ENCODE measurements around the gene LAT.
"Not testable (repeated sequence)": the region's sequence is repeated elsewhere in the genome, so short reads cannot be mapped to it uniquely, and the experiment has no call there.

The LAT gene

GRCh38 chr16:28975158-28975599, 9.7 kb upstream of the LAT start:
- no peak for DNase-seq
- peaks cover 7% of the 10 kb centered on the region for H3K36me3 ChIP-seq (ENCODE audit: control insufficient read depth, insufficient read depth, low read length)
- H3K4me1 ChIP-seq (ENCODE audit: control insufficient read depth, insufficient read depth, low read length, poor library complexity, severe bottlenecking) = peaks cover 16% of the 10 kb centered on the region
- peak overlapping the region; percentile 71 for H3K27ac ChIP-seq (ENCODE audit: insufficient read depth, low read length, poor library complexity, severe bottlenecking)
- H3K9me3 ChIP-seq (ENCODE audit: control insufficient read depth, low read length) = no peaks in the 10 kb centered on the region
- H3K27me3 ChIP-seq (replicated peaks; ENCODE audit: control insufficient read depth, insufficient read depth, low read length, poor library complexity, severe bottlenecking) = no peaks in the 10 kb centered on the region
- H3K4me3 ChIP-seq (ENCODE audit: insufficient read depth, low read depth, low read length, poor library complexity, severe bottlenecking) = peak overlapping the region; percentile 85

- H3K36me3 ChIP-seq (ENCODE audit: control insufficient read depth, insufficient read depth, low read length) = peaks cover 26% of the 10 kb centered on the region
- H3K4me3 ChIP-seq (ENCODE audit: insufficient read depth, low read depth, low read length, poor library complexity, severe bottlenecking) = no peak overlapping the region
- no peak overlapping the region for H3K27ac ChIP-seq (ENCODE audit: insufficient read depth, low read length, poor library complexity, severe bottlenecking)
- no peak for DNase-seq
- H3K4me1 ChIP-seq (ENCODE audit: control insufficient read depth, insufficient read depth, low read length, poor library complexity, severe bottlenecking) = peaks cover 16% of the 10 kb centered on the region
- H3K27me3 ChIP-seq (replicated peaks; ENCODE audit: control insufficient read depth, insufficient read depth, low read length, poor library complexity, severe bottlenecking) = no peaks in the 10 kb centered on the region
- no peaks in the 10 kb centered on the region for H3K9me3 ChIP-seq (ENCODE audit: control insufficient read depth, low read length)
Observed at GRCh38 chr16:28977703-28978662, 6.9 kb upstream of the LAT start.

- DNase-seq; H3K27ac ChIP-seq (ENCODE audit: insufficient read depth, low read length, poor library complexity, severe bottlenecking); H3K4me3 ChIP-seq (ENCODE audit: insufficient read depth, low read depth, low read length, poor library complexity, severe bottlenecking); H3K9me3 ChIP-seq (ENCODE audit: control insufficient read depth, low read length); H3K27me3 ChIP-seq (replicated peaks; ENCODE audit: control insufficient read depth, insufficient read depth, low read length, poor library complexity, severe bottlenecking): not testable (repeated sequence)
- peaks cover 26% of the 10 kb centered on the region for H3K36me3 ChIP-seq (ENCODE audit: control insufficient read depth, insufficient read depth, low read length)
- peaks cover 22% of the 10 kb centered on the region for H3K4me1 ChIP-seq (ENCODE audit: control insufficient read depth, insufficient read depth, low read length, poor library complexity, severe bottlenecking)
Observed at GRCh38 chr16:28980330-28980729, 4.5 kb upstream of the LAT start.

GRCh38 chr16:28980929-28981328, 3.9 kb upstream of the LAT start:
- Histone ChIP-seq H3K36me3 (ENCODE audit: control insufficient read depth, insufficient read depth, low read length) (peaks cover 26% of the 10 kb centered on the region), H3K9me3 (ENCODE audit: control insufficient read depth, low read length) (no peaks in the 10 kb centered on the region), H3K4me3 (ENCODE audit: insufficient read depth, low read depth, low read length, poor library complexity, severe bottlenecking) (no peak overlapping the region), H3K27me3 (replicated peaks; ENCODE audit: control insufficient read depth, insufficient read depth, low read length, poor library complexity, severe bottlenecking) (no peaks in the 10 kb centered on the region), H3K4me1 (ENCODE audit: control insufficient read depth, insufficient read depth, low read length, poor library complexity, severe bottlenecking) (peaks cover 18% of the 10 kb centered on the region), H3K27ac (ENCODE audit: insufficient read depth, low read length, poor library complexity, severe bottlenecking) (no peak overlapping the region)
- no peak for DNase-seq

GRCh38 chr16:28981517-28981916, 3.3 kb upstream of the LAT start:
- peaks cover 22% of the 10 kb centered on the region for H3K4me1 ChIP-seq (ENCODE audit: control insufficient read depth, insufficient read depth, low read length, poor library complexity, severe bottlenecking)
- H3K27me3 ChIP-seq (replicated peaks; ENCODE audit: control insufficient read depth, insufficient read depth, low read length, poor library complexity, severe bottlenecking) = no peaks in the 10 kb centered on the region
- H3K4me3 ChIP-seq (ENCODE audit: insufficient read depth, low read depth, low read length, poor library complexity, severe bottlenecking) = no peak overlapping the region
- DNase-seq = no peak
- peaks cover 26% of the 10 kb centered on the region for H3K36me3 ChIP-seq (ENCODE audit: control insufficient read depth, insufficient read depth, low read length)
- no peak overlapping the region for H3K27ac ChIP-seq (ENCODE audit: insufficient read depth, low read length, poor library complexity, severe bottlenecking)
- no peaks in the 10 kb centered on the region for H3K9me3 ChIP-seq (ENCODE audit: control insufficient read depth, low read length)

DNA sequence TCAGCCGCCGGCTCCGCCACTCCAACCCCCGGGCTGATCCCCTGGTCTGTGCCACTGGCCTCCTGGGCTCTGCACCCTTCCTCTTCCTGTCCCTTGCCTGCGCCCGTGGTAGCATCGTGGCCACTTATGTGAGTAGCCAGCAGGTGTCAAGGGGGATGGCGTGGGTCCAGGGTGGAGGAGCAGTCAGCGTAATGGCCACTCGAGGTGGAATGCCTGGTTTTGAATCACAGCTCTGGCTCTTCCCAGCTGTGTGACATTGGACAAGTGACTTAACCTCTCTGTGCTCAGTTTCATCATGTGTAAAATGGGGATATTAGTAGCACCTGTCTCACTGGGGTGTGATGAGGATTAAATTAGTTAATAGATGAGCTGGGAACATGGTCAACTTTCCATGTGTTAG, 2.4 kb upstream of the LAT start:
- Histone ChIP-seq H3K27me3 (replicated peaks; ENCODE audit: control insufficient read depth, insufficient read depth, low read length, poor library complexity, severe bottlenecking) (no peaks in the 10 kb centered on the region), H3K4me3 (ENCODE audit: insufficient read depth, low read depth, low read length, poor library complexity, severe bottlenecking) (no peak overlapping the region), H3K36me3 (ENCODE audit: control insufficient read depth, insufficient read depth, low read length) (peaks cover 29% of the 10 kb centered on the region), H3K27ac (ENCODE audit: insufficient read depth, low read length, poor library complexity, severe bottlenecking) (no peak overlapping the region), H3K9me3 (ENCODE audit: control insufficient read depth, low read length) (no peaks in the 10 kb centered on the region), H3K4me1 (ENCODE audit: control insufficient read depth, insufficient read depth, low read length, poor library complexity, severe bottlenecking) (peaks cover 22% of the 10 kb centered on the region)
- no peak for DNase-seq

DNA sequence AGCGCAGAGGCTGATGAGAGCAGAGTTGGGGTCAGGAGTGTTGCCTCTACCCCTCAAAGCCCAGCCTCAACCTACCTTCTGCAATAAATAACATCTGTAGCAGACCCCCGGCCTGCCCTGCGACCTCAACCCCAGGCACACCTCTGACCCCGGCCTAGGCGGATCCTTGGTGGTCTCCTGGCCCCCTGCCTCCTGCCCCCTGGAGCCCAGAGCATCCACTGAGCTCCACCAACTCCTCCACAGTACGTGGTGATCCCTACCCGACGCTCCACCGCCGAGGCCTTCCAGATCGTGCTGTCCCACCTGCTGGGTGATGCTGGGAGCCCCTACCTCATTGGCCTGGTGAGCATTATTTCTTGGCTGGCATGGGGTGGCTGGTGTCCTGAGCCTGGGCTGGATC, 1.9 kb upstream of the LAT start:
- Histone ChIP-seq H3K4me1 (ENCODE audit: control insufficient read depth, insufficient read depth, low read length, poor library complexity, severe bottlenecking) (peaks cover 22% of the 10 kb centered on the region), H3K4me3 (ENCODE audit: insufficient read depth, low read depth, low read length, poor library complexity, severe bottlenecking) (no peak overlapping the region), H3K9me3 (ENCODE audit: control insufficient read depth, low read length) (no peaks in the 10 kb centered on the region), H3K27ac (ENCODE audit: insufficient read depth, low read length, poor library complexity, severe bottlenecking) (no peak overlapping the region), H3K27me3 (replicated peaks; ENCODE audit: control insufficient read depth, insufficient read depth, low read length, poor library complexity, severe bottlenecking) (no peaks in the 10 kb centered on the region), H3K36me3 (ENCODE audit: control insufficient read depth, insufficient read depth, low read length) (peaks cover 30% of the 10 kb centered on the region)
- DNase-seq = no peak

DNA sequence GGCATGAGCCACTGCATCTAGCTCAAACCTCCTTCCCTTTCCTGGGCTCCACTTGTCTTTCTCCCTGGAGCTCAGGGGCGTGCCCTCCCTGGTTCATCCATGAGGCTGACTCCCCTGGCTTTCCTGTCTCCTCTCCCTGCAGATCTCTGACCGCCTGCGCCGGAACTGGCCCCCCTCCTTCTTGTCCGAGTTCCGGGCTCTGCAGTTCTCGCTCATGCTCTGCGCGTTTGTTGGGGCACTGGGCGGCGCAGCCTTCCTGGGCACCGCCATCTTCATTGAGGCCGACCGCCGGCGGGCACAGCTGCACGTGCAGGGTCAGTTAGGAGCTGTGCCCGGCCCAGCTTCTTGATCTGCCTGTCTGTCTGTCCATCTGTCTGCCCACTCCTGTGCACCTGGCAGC, 1.2 kb upstream of the LAT start:
- Histone ChIP-seq H3K4me1 (ENCODE audit: control insufficient read depth, insufficient read depth, low read length, poor library complexity, severe bottlenecking) (peaks cover 29% of the 10 kb centered on the region), H3K27me3 (replicated peaks; ENCODE audit: control insufficient read depth, insufficient read depth, low read length, poor library complexity, severe bottlenecking) (no peaks in the 10 kb centered on the region), H3K36me3 (ENCODE audit: control insufficient read depth, insufficient read depth, low read length) (peaks cover 35% of the 10 kb centered on the region), H3K27ac (ENCODE audit: insufficient read depth, low read length, poor library complexity, severe bottlenecking) (peak overlapping the region; percentile 90), H3K4me3 (ENCODE audit: insufficient read depth, low read depth, low read length, poor library complexity, severe bottlenecking) (peak overlapping the region; percentile 41), H3K9me3 (ENCODE audit: control insufficient read depth, low read length) (no peaks in the 10 kb centered on the region)
- no peak for DNase-seq

DNA sequence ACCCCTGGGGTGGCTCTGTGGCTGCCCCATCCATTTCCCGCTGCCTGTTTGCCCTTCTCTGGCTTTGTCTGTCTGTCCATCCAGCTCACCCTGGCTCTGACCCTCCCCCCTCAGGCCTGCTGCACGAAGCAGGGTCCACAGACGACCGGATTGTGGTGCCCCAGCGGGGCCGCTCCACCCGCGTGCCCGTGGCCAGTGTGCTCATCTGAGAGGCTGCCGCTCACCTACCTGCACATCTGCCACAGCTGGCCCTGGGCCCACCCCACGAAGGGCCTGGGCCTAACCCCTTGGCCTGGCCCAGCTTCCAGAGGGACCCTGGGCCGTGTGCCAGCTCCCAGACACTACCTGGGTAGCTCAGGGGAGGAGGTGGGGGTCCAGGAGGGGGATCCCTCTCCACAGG, 761 bp upstream of the LAT start:
- Histone ChIP-seq H3K4me1 (ENCODE audit: control insufficient read depth, insufficient read depth, low read length, poor library complexity, severe bottlenecking) (peaks cover 33% of the 10 kb centered on the region), H3K36me3 (ENCODE audit: control insufficient read depth, insufficient read depth, low read length) (peaks cover 35% of the 10 kb centered on the region), H3K27me3 (replicated peaks; ENCODE audit: control insufficient read depth, insufficient read depth, low read length, poor library complexity, severe bottlenecking) (no peaks in the 10 kb centered on the region), H3K4me3 (ENCODE audit: insufficient read depth, low read depth, low read length, poor library complexity, severe bottlenecking) (peak overlapping the region; percentile 41), H3K9me3 (ENCODE audit: control insufficient read depth, low read length) (no peaks in the 10 kb centered on the region), H3K27ac (ENCODE audit: insufficient read depth, low read length, poor library complexity, severe bottlenecking) (peak overlapping the region; percentile 90)
- no peak for DNase-seq

DNA sequence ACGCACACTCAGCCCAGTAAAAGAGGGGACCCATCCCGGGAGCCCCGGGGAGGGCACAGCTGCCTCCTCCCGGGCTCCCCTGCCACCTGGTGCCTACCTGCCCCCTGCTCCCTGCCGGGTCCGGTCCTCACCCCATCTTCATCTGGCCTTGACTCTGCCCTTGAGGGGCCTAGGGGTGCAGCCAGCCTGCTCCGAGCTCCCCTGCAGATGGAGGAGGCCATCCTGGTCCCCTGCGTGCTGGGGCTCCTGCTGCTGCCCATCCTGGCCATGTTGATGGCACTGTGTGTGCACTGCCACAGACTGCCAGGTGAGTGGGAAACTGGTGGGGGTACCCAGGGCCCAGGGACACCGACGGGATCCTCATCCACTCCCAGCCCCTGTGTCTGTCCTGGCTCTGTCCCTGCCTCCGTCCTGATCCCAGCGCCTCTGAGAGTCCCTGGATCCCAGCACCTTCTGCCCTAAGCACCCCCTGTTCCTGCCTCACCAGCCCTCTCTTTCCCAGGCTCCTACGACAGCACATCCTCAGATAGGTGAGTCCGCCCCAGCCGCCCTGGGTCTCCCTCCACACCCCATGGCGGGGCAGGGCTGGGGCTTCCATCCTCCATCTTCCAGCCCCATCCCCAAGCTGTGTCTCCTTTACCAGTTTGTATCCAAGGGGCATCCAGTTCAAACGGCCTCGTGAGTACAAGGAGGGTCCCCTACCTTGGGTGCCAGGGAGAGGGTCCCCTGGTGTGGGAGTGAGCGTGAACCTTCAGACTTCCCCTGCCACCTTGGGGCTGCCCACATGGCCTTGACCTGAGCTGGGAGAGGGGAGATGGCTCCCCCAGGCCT, 574 bp downstream of the LAT start:
- peak overlapping the region; percentile 90 for H3K27ac ChIP-seq (ENCODE audit: insufficient read depth, low read length, poor library complexity, severe bottlenecking)
- no peaks in the 10 kb centered on the region for H3K27me3 ChIP-seq (replicated peaks; ENCODE audit: control insufficient read depth, insufficient read depth, low read length, poor library complexity, severe bottlenecking)
- H3K4me1 ChIP-seq (ENCODE audit: control insufficient read depth, insufficient read depth, low read length, poor library complexity, severe bottlenecking) = peaks cover 44% of the 10 kb centered on the region
- peaks cover 42% of the 10 kb centered on the region for H3K36me3 ChIP-seq (ENCODE audit: control insufficient read depth, insufficient read depth, low read length)
- no peaks in the 10 kb centered on the region for H3K9me3 ChIP-seq (ENCODE audit: control insufficient read depth, low read length)
- H3K4me3 ChIP-seq (ENCODE audit: insufficient read depth, low read depth, low read length, poor library complexity, severe bottlenecking) = peak overlapping the region; percentile 95
- no peak for DNase-seq

All from effector memory CD4-positive, alpha-beta T cell (primary cell).